ENCODE results near the gene UBQLNL. TPM values are rescaled to one million over a fixed set of nuclear protein-coding genes. Genes with fewer than 3 reads are reported as not detected.

UBQLNL gene
- total RNA-seq, 1 donor from 2014 or later, result 0.19 TPM

- H3K4me1 Mint-ChIP-seq, result no peaks in the 10 kb centered on the region
- TF ChIP-seq EZH2 (IDR thresholded peaks at IDR 0.05), result no peak
- no peak for TF ChIP-seq CTCF (IDR thresholded peaks at IDR 0.05)
- TF ChIP-seq EZH2phosphoT487 (IDR thresholded peaks at IDR 0.05), result no peak
- H3K36me3 Mint-ChIP-seq, result no peaks in the 10 kb centered on the region
- Histone ChIP-seq H4K20me1 (ENCODE audit: low read depth) (no peaks in the 10 kb centered on the region), H3K27ac (no peak overlapping the region), H3K4me2 (no peak overlapping the region), H3K9ac (no peak overlapping the region), H2AFZ (replicated peaks) (no peak overlapping the region), H3K27me3 (no peaks in the 10 kb centered on the region), H3F3A (ENCODE audit: low read depth) (no peaks in the 10 kb centered on the region), H3K79me2 (ENCODE audit: low read depth) (no peaks in the 10 kb centered on the region), H3K4me1 (peaks cover 4% of the 10 kb centered on the region), H3K36me3 (no peaks in the 10 kb centered on the region), H3K4me3 (no peak overlapping the region), H3K9me3 (ENCODE audit: low read depth) (no peaks in the 10 kb centered on the region)
- no peak for DNase-seq (ENCODE audit: low spot score)
- no peak overlapping the region for H3K4me3 Mint-ChIP-seq
- no peaks in the 10 kb centered on the region for H3K27me3 Mint-ChIP-seq (ENCODE audit: insufficient read depth, low read depth)
- H3K9me3 Mint-ChIP-seq, result no peaks in the 10 kb centered on the region
- no peak overlapping the region for H3K27ac Mint-ChIP-seq
Measured at GRCh38 chr11:5489576-5490357, 26.7 kb downstream of the UBQLNL start.

GRCh38 chr11:5488798-5489399, 27.6 kb downstream of the UBQLNL start:
- Mint-ChIP-seq H3K9me3 (no peaks in the 10 kb centered on the region), H3K4me1 (no peaks in the 10 kb centered on the region), H3K27me3 (ENCODE audit: insufficient read depth, low read depth) (no peaks in the 10 kb centered on the region), H3K36me3 (no peaks in the 10 kb centered on the region), H3K4me3 (no peak overlapping the region), H3K27ac (no peak overlapping the region)
- Histone ChIP-seq H3K9me3 (ENCODE audit: low read depth) (no peaks in the 10 kb centered on the region), H3K36me3 (no peaks in the 10 kb centered on the region), H3F3A (ENCODE audit: low read depth) (no peaks in the 10 kb centered on the region), H3K27me3 (no peaks in the 10 kb centered on the region), H3K4me1 (peaks cover 4% of the 10 kb centered on the region), H3K27ac (no peak overlapping the region), H3K79me2 (ENCODE audit: low read depth) (no peaks in the 10 kb centered on the region), H3K4me3 (no peak overlapping the region), H3K9ac (no peak overlapping the region), H3K4me2 (no peak overlapping the region), H4K20me1 (ENCODE audit: low read depth) (no peaks in the 10 kb centered on the region), H2AFZ (replicated peaks) (no peak overlapping the region)
- no peak for DNase-seq (ENCODE audit: low spot score)
- TF ChIP-seq EZH2phosphoT487 (IDR thresholded peaks at IDR 0.05) (no peak), CTCF (IDR thresholded peaks at IDR 0.05) (no peak), EZH2 (IDR thresholded peaks at IDR 0.05) (no peak)

GRCh38 chr11:5488385-5488784, 28.1 kb downstream of the UBQLNL start, which contains the start of gene OR52D1:
Gene OR52D1, plus strand, starts transcription at chr11:5488685. Its CDS starts 22 bp downstream, at chr11:5488707.
- no peak for DNase-seq (ENCODE audit: low spot score)
- Mint-ChIP-seq H3K9me3 (no peaks in the 10 kb centered on the region), H3K36me3 (no peaks in the 10 kb centered on the region), H3K27ac (no peak within 1 kb of the TSS), H3K4me1 (no peaks in the 10 kb centered on the region), H3K4me3 (no peak within 1 kb of the TSS), H3K27me3 (ENCODE audit: insufficient read depth, low read depth) (no peaks in the 10 kb centered on the region)
- Histone ChIP-seq H4K20me1 (ENCODE audit: low read depth) (no peaks in the 10 kb centered on the region), H3K4me3 (no peak within 1 kb of the TSS), H3K9ac (no peak within 1 kb of the TSS), H3K9me3 (ENCODE audit: low read depth) (no peaks in the 10 kb centered on the region), H3K36me3 (no peaks in the 10 kb centered on the region), H3K79me2 (ENCODE audit: low read depth) (no peaks in the 10 kb centered on the region), H3K4me2 (no peak within 1 kb of the TSS), H3K27ac (no peak within 1 kb of the TSS), H2AFZ (replicated peaks) (no peak within 1 kb of the TSS), H3K4me1 (peaks cover 4% of the 10 kb centered on the region), H3K27me3 (no peaks in the 10 kb centered on the region), H3F3A (ENCODE audit: low read depth) (no peaks in the 10 kb centered on the region)
- no peak for TF ChIP-seq EZH2phosphoT487 (IDR thresholded peaks at IDR 0.05)

GRCh38 chr11:5486421-5486820, 30.1 kb downstream of the UBQLNL start:
- Histone ChIP-seq H3K27ac (no peak overlapping the region), H3K36me3 (no peaks in the 10 kb centered on the region), H3K79me2 (ENCODE audit: low read depth) (no peaks in the 10 kb centered on the region), H4K20me1 (ENCODE audit: low read depth) (no peaks in the 10 kb centered on the region), H3K4me1 (peaks cover 4% of the 10 kb centered on the region), H3K9ac (no peak overlapping the region), H3K9me3 (ENCODE audit: low read depth) (no peaks in the 10 kb centered on the region), H2AFZ (replicated peaks) (no peak overlapping the region), H3K4me2 (no peak overlapping the region), H3K27me3 (no peaks in the 10 kb centered on the region), H3F3A (ENCODE audit: low read depth) (no peaks in the 10 kb centered on the region), H3K4me3 (no peak overlapping the region)
- Mint-ChIP-seq H3K36me3 (no peaks in the 10 kb centered on the region), H3K4me3 (no peak overlapping the region), H3K27ac (no peak overlapping the region), H3K9me3 (no peaks in the 10 kb centered on the region), H3K27me3 (ENCODE audit: insufficient read depth, low read depth) (no peaks in the 10 kb centered on the region), H3K4me1 (no peaks in the 10 kb centered on the region)
- no peak for DNase-seq (ENCODE audit: low spot score)
- TF ChIP-seq EZH2phosphoT487 (IDR thresholded peaks at IDR 0.05), result no peak
- TF ChIP-seq CTCF (IDR thresholded peaks at IDR 0.05), result no peak
- no peak for TF ChIP-seq EZH2 (IDR thresholded peaks at IDR 0.05)

Measured in neural progenitor cell (in vitro differentiated cells).